Endodermal cell (in vitro differentiated cells): ENCODE data around the gene RNF186. TPM values are rescaled to one million over a fixed set of nuclear protein-coding genes. Genes with fewer than 3 reads are reported as not detected.

ENCODE experiments used
- DNase-seq: peaks from one replicate; pipeline ENCODE4 v3.0.0-alpha.2; 2017
- H3K27ac ChIP-seq: 2 replicates; pipeline ENCODE4 v1.5.1; 2013; ENCODE audit warnings: mild to moderate bottlenecking, low read depth, low read length, moderate library complexity
- H3K27me3 ChIP-seq: 2 replicates; pipeline ENCODE4 v1.6.1; 2013; ENCODE audit warnings: mild to moderate bottlenecking, low read length, moderate library complexity; ENCODE audit not compliant: insufficient read depth, control insufficient read depth, poor library complexity, severe bottlenecking
- H3K36me3 ChIP-seq: 2 replicates; pipeline ENCODE4 v1.7.0; 2013; ENCODE audit warnings: mild to moderate bottlenecking, low read length, moderate library complexity; ENCODE audit not compliant: control insufficient read depth, insufficient read depth
- H3K4me1 ChIP-seq: one replicate; pipeline ENCODE4 v1.7.0; 2013; ENCODE audit warnings: low read length; ENCODE audit not compliant: control insufficient read depth, insufficient read depth
- H3K4me3 ChIP-seq: 2 replicates; pipeline ENCODE4 v1.5.1; 2013; ENCODE audit warnings: mild to moderate bottlenecking, low read length, moderate library complexity
- H3K9ac ChIP-seq: 2 replicates; pipeline ENCODE4 v1.6.1; 2013; ENCODE audit warnings: mild to moderate bottlenecking, low read length, moderate library complexity; ENCODE audit not compliant: poor library complexity, severe bottlenecking; ENCODE audit errors: extremely low read depth
- H3K9me3 ChIP-seq: 2 replicates; pipeline ENCODE4 v1.6.1; 2013; ENCODE audit warnings: mild to moderate bottlenecking, low read length, moderate library complexity; ENCODE audit not compliant: control insufficient read depth
- H3K27ac Mint-ChIP-seq: 2 replicates; pipeline ENCODE4 v1.8.0; 2020; ENCODE audit warnings: mixed read lengths
- H3K27me3 Mint-ChIP-seq: 2 replicates; pipeline ENCODE4 v1.8.0; 2021; ENCODE audit warnings: mild to moderate bottlenecking, mixed read lengths; ENCODE audit not compliant: insufficient read depth
- H3K36me3 Mint-ChIP-seq: 2 replicates; pipeline ENCODE4 v1.8.0; 2020; ENCODE audit warnings: low read depth, mixed read lengths
- H3K4me1 Mint-ChIP-seq: 2 replicates; pipeline ENCODE4 v1.8.0; 2020; ENCODE audit warnings: mixed read lengths
- H3K4me3 Mint-ChIP-seq: 2 replicates; pipeline ENCODE4 v1.8.0; 2020; ENCODE audit warnings: mild to moderate bottlenecking, moderate library complexity, mixed read lengths
- H3K9me3 Mint-ChIP-seq: 2 replicates; pipeline ENCODE4 v1.8.0; 2020; ENCODE audit warnings: mild to moderate bottlenecking, mixed read lengths
- WGBS, 2 experiments: methylation state at CpG; one replicate each; pipeline versions ENCODE4 v1.1.5 to v1.1.7; 2013; ENCODE audit warnings: missing lambda C conversion rate in 2 of 2, mixed read lengths in 1 of 2; ENCODE audit not compliant: insufficient coverage in 1 of 2, insufficient read length in 1 of 2; 5-methylcytosine and 5-hydroxymethylcytosine counted together
- total RNA-seq, 2 donors: library from RNA; stranded (reverse); fragmentation: NEBNext Ultra II Directional in 1 of 2; extraction: Animal tissue kit (Norgen Biotek cat#: 25700) in 1 of 2; gene quantifications; 2 replicates in 1 of 2; 3 replicates in 1 of 2; pipeline ENCODE4 v1.2.1, GENCODE V29; 2021
- TF ChIP-seq, protein P1 (sequence below): fragments of 200-600 bp; sonication (generic); conservative IDR thresholded peaks from 2 replicates; pipeline ENCODE4 v1.5.0; 2021; ENCODE audit warnings: antibody characterized with exemption, mild to moderate bottlenecking

Gene RNF186
- total RNA-seq, 2 donors from 2014 or later = not detected

DNA sequence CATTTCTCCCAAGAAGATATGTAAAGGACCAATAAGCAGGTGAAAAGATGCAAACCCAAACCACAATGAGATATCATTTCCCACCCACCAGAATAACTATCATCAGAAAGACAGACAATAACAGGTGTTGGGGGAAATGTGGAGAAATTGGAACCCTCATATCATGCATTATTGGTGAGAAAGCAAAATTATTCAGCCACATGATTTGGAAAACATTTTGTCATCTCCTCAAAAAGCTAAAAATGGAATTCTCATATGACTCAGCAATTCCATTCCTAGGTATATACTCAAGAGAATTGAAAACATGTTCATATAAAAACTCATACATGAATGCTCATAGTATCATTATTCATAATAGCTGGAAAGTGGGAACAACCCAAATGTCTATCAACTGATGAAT, 25.1 kb upstream of the RNF186 start:
- Mint-ChIP-seq H3K9me3 (no peaks in the 10 kb centered on the region), H3K27me3 (peaks cover 8% of the 10 kb centered on the region), H3K4me1 (no peaks in the 10 kb centered on the region), H3K4me3 (no peak overlapping the region), H3K36me3 (no peaks in the 10 kb centered on the region), H3K27ac (no peak overlapping the region)
- no peak overlapping the region for H3K27ac ChIP-seq
- H3K4me3 ChIP-seq = no peak overlapping the region
- H3K4me1 ChIP-seq = no peaks in the 10 kb centered on the region
- no peak for DNase-seq
- H3K9me3 ChIP-seq = no peaks in the 10 kb centered on the region
- TF ChIP-seq, protein P1, sequence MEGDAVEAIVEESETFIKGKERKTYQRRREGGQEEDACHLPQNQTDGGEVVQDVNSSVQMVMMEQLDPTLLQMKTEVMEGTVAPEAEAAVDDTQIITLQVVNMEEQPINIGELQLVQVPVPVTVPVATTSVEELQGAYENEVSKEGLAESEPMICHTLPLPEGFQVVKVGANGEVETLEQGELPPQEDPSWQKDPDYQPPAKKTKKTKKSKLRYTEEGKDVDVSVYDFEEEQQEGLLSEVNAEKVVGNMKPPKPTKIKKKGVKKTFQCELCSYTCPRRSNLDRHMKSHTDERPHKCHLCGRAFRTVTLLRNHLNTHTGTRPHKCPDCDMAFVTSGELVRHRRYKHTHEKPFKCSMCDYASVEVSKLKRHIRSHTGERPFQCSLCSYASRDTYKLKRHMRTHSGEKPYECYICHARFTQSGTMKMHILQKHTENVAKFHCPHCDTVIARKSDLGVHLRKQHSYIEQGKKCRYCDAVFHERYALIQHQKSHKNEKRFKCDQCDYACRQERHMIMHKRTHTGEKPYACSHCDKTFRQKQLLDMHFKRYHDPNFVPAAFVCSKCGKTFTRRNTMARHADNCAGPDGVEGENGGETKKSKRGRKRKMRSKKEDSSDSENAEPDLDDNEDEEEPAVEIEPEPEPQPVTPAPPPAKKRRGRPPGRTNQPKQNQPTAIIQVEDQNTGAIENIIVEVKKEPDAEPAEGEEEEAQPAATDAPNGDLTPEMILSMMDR = no peak
- H3K36me3 ChIP-seq = no peaks in the 10 kb centered on the region
- no peaks in the 10 kb centered on the region for H3K27me3 ChIP-seq
- no peak overlapping the region for H3K9ac ChIP-seq

DNA sequence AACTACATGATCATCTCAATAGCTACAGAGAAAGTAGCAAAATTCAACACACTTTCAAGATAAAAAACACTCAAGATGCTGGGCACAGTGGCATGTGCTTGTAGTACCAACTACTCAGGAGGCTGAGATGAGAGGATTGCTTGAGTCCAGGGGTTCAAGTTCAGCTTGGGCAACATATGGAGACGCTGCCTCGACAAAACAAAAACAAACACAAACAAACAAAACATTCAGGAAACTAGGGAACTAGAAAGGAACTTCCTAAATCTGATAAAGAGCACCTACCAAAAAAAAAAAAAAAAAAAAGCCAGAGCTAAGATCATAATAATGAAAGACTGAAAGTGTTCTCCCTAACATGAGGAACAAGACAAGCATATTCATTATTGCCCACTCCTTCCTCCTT, 22.8 kb upstream of the RNF186 start:
- no peaks in the 10 kb centered on the region for H3K36me3 Mint-ChIP-seq
- no peak overlapping the region for H3K4me3 Mint-ChIP-seq
- Histone ChIP-seq H3K27me3 (no peaks in the 10 kb centered on the region), H3K36me3 (no peaks in the 10 kb centered on the region), H3K4me3 (no peak overlapping the region), H3K4me1 (no peaks in the 10 kb centered on the region), H3K27ac (no peak overlapping the region), H3K9me3 (no peaks in the 10 kb centered on the region), H3K9ac (no peak overlapping the region)
- no peaks in the 10 kb centered on the region for H3K4me1 Mint-ChIP-seq
- TF ChIP-seq, protein P1 = no peak
- H3K27ac Mint-ChIP-seq = no peak overlapping the region
- H3K27me3 Mint-ChIP-seq = peaks cover 10% of the 10 kb centered on the region
- no peak for DNase-seq
- no peaks in the 10 kb centered on the region for H3K9me3 Mint-ChIP-seq
- WGBS, 2 experiments = no CpG with 5 or more reads among the region's 2 CpGs

DNA sequence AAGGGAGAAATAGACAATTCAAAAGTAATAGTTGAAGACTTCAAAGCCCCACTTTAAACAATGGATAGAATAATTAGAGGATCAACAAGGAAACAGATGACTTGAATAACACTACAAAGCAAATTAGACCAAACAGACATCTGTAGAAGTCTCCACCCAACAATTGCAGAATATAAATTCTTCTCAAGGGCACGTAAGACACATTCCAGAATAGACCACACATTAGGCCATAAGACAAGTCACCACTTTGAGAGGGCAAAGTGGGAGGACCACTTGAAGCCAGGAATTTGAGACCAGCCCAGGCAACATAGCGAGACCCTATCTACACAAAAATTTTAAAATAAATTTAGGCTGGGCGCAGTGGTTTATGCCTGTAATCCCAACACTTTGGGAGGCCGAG, 20.5 kb upstream of the RNF186 start:
- Mint-ChIP-seq H3K27ac (no peak overlapping the region), H3K4me3 (no peak overlapping the region), H3K9me3 (peaks cover 10% of the 10 kb centered on the region), H3K27me3 (peaks cover 15% of the 10 kb centered on the region), H3K4me1 (no peaks in the 10 kb centered on the region), H3K36me3 (no peaks in the 10 kb centered on the region)
- Histone ChIP-seq H3K9ac (no peak overlapping the region), H3K27ac (no peak overlapping the region), H3K4me1 (no peaks in the 10 kb centered on the region), H3K36me3 (no peaks in the 10 kb centered on the region), H3K27me3 (no peaks in the 10 kb centered on the region), H3K4me3 (no peak overlapping the region), H3K9me3 (peaks cover 6% of the 10 kb centered on the region)
- 89 to 93% methylated on average over 3 to 4 of the region's 4 CpGs for WGBS, 2 experiments
- DNase-seq = no peak
- TF ChIP-seq, protein P1 = no peak
